ENCODE measurements around the gene AANAT.
A peak's percentile ranks its signal among the peaks of the same experiment; 100 is the strongest.
"Not testable (repeated sequence)": the region's sequence is repeated elsewhere in the genome, so short reads cannot be mapped to it uniquely, and the experiment has no call there.

Gene AANAT

GRCh38 chr17:76508472-76509063, 41.2 kb downstream of the AANAT start:
- DNase-seq, result not testable (repeated sequence)

- no peak for DNase-seq
These were observed 43.4 kb downstream of the AANAT start for GRCh38 chr17:76510831-76511244.

- DNase-seq, result no peak
These were observed 44.4 kb downstream of the AANAT start for GRCh38 chr17:76511668-76512365.

DNA sequence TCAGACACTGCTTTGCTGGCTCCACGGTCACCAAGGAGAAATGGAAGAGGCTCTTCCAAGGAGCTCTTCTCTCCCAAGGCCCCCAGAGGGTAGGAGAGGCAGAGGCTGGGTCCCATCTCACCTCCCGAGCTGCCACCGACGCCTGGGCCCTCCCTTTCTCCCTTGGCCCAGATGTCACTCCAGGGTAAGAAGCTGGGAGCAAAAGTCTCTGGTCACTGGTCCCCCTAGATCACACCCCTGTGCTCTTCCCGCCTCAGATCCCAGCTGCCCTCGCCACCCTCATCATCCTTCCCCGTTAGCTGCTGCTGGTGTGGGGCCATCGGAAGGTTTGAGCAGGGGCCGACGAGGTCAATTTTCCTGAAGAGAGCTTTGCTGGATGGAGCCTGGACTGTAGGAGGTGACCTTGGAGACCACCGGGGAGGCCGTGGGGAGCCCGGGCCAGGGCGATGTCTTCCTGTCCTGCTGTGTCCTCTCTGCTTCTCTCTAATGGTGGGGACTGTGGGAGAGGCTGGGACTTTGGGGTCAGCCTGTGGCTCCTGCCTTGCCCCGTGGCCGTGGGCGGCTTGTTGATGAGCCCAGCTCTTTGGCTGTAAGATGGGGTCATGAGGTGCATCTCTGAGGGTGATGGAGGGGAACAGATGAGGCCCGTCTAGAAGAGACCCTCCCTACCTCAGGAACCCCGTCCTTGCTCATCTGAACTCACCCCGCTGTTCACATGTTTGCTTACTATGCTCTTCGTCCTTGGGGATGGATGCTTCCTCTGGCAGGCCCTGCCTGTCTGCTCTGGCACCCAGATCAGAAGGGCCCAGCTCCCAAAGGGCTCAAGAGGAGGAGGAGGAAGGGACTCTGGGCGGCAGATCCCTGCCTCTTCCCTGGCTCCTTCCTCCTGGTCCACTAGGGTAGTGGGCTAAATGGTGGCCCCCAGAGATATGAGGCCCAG, 45.2 kb downstream of the AANAT start:
- no peak for DNase-seq

DNA sequence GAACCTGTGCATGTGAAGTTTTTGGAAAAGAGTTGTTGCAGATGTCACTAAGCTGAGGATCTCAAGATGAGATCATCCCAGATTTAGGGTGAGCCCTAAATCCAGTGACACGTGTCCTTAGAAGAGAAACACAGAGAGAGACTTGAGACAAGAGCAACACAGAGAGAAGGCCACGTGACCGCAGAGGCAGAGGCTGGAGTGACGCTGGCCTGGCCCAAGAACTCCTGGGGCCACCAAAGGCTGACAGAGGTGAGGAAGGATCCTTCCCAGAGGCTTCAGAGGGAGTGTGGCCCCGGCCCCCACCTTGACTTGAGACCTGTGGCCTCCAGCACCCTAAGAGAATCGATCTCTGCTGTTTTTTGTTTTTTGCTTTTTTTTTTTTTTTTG, 45.9 kb downstream of the AANAT start:
- no peak for DNase-seq

- not testable (repeated sequence) for DNase-seq
These were observed 47.0 kb downstream of the AANAT start for GRCh38 chr17:76514355-76514754.

DNA sequence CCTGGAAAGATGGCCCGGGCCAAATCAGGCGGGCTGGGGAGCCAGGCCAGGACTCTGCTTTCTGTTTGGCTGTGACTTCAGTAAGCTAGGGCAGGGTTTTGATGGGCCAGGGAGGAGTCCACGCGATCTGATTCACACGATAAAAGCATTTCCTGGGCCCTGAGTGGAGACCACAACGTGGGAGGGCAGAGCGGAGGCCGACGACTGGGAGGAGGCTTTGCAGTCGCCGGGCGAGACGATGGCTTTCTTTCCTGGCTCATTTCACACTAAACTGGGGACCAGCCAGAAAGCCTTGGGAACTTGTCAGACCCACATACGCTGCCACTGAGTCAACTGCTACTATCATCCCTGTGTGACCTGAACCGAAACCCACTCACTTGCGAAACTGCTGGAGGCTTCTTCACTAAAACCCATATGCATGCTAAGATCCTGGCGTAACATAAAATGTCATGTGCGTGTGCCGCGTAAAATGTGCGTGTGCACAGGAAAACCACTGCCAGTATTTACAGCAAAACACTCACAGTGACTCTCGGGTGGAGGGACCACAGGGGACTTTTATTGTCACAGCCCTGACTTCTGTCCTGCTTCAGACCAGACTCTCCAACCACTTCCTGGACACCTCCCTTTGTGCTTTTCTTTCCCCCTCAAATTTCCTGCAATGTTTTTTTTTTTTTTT, 48.0 kb downstream of the AANAT start:
- peak; percentile 73 for DNase-seq

GRCh38 chr17:76517638-76518038, 50.2 kb downstream of the AANAT start:
- DNase-seq, result no peak

DNA sequence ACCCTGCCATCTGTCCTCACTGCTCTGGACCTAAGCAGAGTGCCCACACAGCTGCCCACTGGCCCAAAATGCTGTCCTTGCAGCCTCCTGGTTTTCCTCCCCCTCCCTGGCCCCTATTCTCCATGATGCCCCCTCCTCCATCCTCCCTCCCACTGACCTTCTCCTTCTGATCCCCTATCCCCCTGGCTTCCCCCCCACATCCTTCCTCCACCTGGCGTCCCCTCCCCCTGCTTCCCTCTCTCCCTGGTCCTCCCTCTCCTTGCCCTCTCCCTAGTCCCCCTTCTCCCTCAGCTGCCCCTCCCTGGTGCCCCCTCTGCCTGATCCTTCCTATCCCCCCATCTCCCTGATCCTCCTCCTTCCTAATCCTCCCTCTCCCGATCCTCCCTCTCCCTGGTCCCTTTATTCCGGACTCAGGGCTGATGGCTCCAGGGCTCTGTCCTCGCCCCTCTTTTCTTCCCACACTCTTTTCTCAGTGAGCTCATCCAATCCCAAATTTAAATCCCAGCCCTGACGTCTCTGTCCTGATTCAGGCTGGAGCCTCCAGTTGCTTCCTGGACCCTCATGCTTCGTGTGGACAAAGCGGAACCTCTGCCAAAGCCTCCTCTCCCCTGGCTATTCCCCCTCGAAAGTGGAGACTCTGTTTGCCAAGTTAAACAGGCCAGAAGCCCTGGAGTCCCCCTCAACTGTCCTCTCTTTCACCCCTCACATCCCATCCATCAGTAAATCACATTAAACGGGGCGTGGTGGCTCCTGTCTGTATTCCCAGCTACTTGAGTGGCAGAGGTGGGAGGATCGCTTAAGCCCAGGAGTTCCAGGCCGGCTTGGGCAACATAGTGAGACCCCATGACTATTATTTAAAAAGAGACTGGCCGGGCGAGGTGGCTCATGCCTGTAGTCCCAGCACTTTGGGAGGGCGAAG, 51.9 kb downstream of the AANAT start:
- no peak for DNase-seq

All from effector CD4-positive, alpha-beta T cell (primary cell).